Measurements from ENCODE around the gene ORM2.

DNA sequence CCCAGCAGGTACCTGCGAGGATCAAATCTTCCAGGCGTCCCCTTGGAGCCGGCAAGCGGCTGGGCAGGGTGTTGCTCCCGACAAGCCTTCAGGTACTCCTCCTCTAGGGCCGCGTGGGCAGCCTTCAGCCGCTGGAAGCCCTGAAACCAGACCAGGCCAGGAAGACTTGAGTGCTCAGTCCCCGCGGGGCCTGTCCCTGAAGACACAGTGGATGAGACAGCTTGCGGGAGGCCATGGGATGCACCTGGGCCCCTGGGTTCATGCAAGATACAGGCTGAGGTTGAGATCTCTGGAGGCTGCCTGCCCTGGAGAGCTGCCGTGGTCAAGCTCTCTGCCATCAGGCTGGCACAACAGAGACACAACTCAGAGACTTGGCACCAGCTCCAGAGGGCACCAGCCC, 32.7 kb downstream of the ORM2 start:
- TF ChIP-seq POLR2A (IDR thresholded peaks at IDR 0.05; ENCODE audit: low read depth, low read length) (no peak), POLR2AphosphoS5 (IDR thresholded peaks at IDR 0.05; ENCODE audit: low read depth, low read length) (no peak)
